ENCODE measurements around the gene TARS3.
"Not testable (repeated sequence)": the region's sequence is repeated elsewhere in the genome, so short reads cannot be mapped to it uniquely, and the experiment has no call there.

Gene TARS3

DNA sequence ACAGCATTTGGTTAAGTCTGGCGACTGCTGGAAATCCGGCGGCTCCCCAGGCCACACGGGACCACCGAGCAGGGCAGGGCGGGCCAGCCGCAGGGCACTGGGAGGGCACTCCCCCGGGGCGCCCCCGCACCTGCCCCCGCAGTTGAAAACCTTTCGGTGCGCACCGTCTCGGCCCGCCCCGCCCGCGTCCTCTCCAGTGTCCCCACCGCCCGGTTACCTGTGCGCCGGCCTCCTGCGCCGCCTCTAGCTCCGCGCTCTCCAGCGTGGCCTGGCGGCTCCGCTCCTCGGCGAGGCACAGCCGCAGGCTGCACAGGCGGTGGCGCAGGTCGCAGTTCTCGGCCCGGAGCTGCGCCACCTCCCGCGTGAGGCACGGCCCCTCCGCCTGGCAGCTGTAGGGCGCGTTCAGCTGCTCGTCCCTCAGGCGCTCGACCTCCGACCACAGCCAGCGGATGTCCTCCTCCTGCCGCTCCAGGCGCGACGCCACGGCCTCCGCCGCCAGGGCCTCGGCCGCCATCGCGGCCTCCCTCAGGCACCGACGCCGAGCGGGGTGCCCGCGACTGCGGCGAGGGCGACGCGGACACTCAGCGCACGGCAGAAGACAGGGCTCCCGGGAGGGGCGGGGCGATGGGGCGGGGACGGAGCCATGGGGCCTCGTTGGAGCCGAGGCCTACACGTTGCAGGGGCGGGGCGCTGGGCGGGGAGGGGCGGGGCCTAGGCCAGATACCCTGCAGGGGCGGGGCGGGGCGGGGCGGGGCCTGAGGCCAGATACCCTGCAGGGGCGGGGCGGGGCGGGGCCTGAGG lies at the start of gene TARS3:
TSS of gene TARS3 (minus strand) at position 600 of the 801 bp plus-strand sequence. CDS start at position 514, 86 bp downstream.
- DNase-seq (ENCODE audit: low read depth in 1 of 2, low spot score in 1 of 2), result peak; percentile 91 to 93

DNA sequence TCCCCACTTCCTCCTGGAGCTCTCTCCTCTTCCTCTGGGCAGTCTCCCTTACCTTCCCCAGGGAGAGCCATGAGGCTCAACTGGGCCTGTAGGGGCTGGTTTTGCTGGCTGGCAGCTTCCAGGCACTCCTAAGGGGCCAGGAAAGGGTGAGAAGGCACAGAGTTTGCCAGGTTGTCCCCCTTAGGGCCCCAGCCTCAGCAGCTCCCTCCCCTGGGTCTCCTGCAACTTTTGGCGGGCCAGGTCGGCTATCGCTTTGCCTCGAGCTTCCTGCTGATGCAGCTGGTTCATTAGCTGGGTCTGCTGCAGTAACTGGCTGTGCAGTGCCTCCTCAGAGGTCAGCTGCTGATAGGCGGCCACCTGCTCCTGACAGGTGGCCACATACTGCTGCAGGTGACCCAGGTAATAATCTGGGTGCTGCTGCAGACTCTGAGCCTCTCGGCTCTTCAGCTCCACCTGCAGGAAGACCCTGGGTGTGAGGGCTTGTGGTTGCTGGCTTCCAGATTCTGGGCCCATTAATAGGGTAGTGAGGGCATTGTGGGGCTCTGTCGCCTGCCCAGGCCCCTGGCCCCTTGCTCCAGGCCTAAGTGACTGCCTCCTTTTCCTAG lies 49.3 kb upstream of the TARS3 start:
- DNase-seq (ENCODE audit: low read depth in 1 of 2, low spot score in 1 of 2), result no peak

- no peak for DNase-seq (ENCODE audit: low read depth in 1 of 2, low spot score in 1 of 2)
Observed at GRCh38 chr15:101772921-101773320, 48.6 kb upstream of the TARS3 start.

- DNase-seq (ENCODE audit: low read depth in 1 of 2, low spot score in 1 of 2), result not testable (repeated sequence)
Observed at GRCh38 chr15:101767083-101767640, 42.9 kb upstream of the TARS3 start.

- no peak for DNase-seq (ENCODE audit: low read depth in 1 of 2, low spot score in 1 of 2)
Observed at GRCh38 chr15:101765772-101766456, 41.6 kb upstream of the TARS3 start.

DNA sequence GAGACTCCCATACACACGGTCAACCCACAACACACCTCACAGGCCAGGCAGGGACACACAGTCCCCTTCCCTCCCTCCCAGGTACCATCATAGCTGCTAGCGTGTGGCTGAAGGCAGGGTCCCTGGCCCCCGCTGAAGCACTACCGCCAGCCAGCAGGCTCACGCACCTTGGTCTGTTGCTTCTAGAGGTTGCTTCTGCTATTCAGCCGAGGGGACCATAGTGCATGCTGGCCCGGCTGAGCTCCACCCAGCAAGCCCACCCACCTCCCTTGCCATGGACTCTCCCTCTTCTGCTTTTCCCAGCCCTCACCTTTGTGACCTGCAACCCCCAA lies 41.0 kb upstream of the TARS3 start:
- not testable (repeated sequence) for DNase-seq (ENCODE audit: low read depth in 1 of 2, low spot score in 1 of 2)

- not testable (repeated sequence) for DNase-seq (ENCODE audit: low read depth in 1 of 2, low spot score in 1 of 2)
Observed at GRCh38 chr15:101764669-101765339, 40.5 kb upstream of the TARS3 start.

DNA sequence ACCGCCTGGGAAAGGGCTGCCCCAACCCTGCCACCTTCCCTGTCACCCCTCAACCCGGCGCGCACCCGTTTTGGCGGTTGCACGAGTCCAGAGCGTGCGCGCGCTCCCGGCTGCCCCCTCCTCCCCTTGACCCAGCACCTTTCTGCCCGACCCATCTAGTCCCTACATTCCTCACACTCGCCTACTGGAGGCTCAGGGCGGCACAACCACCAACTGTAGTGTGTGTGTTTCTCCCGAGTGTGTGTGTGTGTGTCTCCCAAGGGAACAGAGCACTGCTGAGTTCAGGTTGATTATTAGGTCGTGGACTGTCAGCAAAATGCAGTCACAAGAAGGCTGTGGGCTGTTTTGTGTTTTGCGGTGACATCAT lies 22.4 kb upstream of the TARS3 start:
- DNase-seq (ENCODE audit: low read depth in 1 of 2, low spot score in 1 of 2), result not testable (repeated sequence)

DNA sequence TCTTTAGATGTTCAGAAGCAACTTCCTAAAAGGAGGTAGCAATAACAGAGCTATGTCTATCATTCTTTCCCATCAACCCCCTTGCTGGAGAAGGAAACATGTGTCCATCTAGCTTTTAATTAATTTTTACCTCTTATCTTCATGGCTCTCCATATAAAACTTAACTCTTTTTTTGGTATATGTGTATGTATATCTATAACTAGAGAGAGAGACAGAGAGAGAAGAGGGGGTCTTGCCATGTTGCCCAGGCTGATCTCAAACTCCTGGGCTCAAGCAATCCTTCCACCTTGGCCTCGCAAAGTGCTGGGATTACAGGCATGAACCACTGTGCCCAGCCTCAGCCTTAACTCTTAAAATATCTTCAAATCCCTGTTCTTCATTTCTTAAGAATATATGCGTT lies 10.6 kb upstream of the TARS3 start:
- DNase-seq (ENCODE audit: low read depth in 1 of 2, low spot score in 1 of 2), result not testable (repeated sequence)

- DNase-seq (ENCODE audit: low read depth in 1 of 2, low spot score in 1 of 2), result no peak
Observed at GRCh38 chr15:101733545-101733944, 9.3 kb upstream of the TARS3 start.

DNA sequence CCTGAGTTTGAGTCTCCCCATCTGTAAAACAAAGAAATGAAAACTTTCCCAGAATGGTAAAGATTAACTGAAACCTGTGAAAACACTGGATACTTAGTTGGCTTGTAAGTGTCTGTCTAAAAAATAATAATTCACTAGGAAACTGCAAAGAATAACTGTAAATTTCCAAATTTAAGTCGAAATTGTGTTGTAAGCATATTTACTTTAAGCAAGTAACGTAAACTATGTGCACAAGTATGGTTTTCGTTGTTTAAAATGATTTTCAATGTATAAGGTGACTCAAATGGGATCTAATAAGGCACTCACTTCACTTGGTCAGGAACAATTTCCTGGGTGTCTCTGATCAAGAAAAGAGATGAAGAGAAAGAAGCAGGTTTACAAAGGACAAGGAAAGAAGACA lies 8.5 kb upstream of the TARS3 start:
- DNase-seq (ENCODE audit: low read depth in 1 of 2, low spot score in 1 of 2), result no peak

GRCh38 chr15:101731746-101732145 lies 7.5 kb upstream of the TARS3 start:
- DNase-seq (ENCODE audit: low read depth in 1 of 2, low spot score in 1 of 2), result no peak

DNA sequence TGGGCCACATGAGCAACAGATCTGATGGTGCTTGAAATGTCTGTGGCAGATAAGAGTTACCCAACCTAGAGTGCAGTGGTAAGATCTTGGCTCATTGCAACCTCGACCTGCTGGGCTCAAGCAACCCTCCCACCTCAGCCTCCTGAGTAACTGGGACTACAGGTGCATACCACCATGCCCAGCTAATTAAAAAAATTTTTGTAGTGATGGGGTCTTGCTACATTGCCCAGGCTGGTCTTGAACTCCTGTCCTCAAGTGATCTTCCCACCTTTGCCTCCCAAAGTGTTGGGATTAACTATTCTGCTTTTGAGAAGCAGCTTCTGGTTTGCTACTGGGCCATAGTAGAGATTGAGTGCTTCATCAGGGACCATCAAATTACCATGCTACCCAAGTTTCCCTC lies 2.9 kb upstream of the TARS3 start:
- DNase-seq (ENCODE audit: low read depth in 1 of 2, low spot score in 1 of 2), result no peak

GRCh38 chr15:101725073-101725472 lies 800 bp upstream of the TARS3 start:
- no peak for DNase-seq (ENCODE audit: low read depth in 1 of 2, low spot score in 1 of 2)

DNA sequence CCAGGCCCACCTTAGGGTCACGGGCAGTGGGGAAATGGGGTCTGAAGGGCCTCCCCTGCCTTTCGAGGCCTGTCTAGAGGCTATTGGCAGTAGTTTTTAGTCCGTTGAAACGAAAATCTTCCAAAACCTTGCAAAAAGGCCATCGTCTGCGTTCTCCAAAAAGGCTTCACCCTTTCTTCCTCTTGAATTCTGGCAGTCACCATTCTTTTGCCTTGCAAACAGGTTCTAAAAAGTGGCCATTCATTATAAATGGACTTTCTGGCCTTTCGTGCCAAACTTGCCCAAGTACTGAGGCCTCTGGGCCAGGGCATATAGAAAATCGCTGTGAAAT lies 367 bp upstream of the TARS3 start:
- DNase-seq (ENCODE audit: low read depth in 1 of 2, low spot score in 1 of 2), result no peak

DNA sequence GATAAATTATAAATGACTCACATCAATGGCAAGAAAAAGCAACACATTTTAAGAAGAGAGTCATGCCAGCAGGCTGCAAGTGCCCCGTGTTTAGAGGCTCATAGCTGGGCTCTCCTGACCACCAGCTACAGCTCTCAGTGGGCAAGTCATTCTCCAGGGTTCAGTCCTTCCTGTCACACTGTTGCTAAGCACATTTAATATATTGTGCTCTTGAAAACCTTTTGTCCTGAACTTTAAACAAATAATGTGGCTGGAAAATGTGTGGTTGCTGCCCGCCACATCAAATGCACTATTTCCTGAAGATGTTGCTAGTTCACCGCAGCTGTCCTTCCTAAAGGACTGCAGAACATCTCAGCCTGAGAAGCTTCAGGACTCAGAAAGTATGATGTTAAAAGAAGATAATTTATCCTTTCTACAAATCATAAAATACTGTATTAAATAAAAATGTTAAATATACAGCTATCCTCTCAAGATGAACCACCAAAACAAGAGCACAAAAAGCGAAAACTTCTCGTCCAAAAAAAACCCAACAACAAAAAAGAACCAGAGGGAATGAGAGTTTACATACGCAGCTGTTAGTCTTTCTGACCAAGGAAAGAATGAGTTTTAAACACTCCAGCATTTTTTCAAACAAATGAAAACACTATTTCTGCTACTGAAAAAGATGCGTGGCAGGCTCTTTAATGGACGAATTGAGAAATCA lies 951 bp downstream of the TARS3 start:
- DNase-seq (ENCODE audit: low read depth in 1 of 2, low spot score in 1 of 2), result peak in 1 of 2 donors; percentile 14

DNA sequence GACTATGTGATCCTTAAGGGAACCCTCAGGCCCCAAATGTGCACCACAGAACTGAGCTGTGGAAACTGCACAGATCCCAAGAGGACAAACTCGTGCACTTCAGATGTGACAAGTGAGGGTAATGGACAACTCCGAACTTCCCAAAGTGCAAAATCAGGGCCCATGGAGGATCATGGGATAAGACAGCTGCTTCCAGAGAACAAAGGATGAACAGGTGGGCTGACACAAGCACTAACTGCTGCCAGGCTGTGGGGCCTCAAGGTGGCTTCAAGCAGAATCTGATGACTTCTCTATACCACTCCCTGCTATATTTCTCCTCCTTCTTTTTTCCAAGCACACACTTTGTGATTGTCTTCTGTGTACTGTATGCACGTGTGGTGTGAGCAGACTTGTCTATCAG lies 5.4 kb downstream of the TARS3 start:
- no peak for DNase-seq (ENCODE audit: low read depth in 1 of 2, low spot score in 1 of 2)

DNA sequence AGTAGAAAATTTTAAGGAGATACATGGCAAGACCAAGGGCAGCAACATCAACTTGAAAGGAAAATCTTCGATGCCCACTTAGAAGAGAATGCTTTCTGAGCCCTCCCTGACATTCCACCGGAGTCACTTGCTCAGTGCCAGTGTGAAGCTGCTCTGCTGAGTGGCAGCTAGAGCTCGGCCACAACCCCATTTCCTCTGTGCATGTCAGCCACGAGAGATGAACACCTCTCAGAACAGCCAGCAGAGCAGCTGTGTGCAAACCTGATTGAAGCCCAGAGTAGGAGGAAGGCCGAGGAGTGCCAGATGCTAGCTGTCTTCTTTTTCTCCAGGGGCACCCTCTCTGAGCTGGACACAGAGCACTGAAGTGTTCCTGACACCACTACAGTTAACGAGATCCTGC lies 12.2 kb downstream of the TARS3 start:
- DNase-seq (ENCODE audit: low read depth in 1 of 2, low spot score in 1 of 2), result no peak

DNA sequence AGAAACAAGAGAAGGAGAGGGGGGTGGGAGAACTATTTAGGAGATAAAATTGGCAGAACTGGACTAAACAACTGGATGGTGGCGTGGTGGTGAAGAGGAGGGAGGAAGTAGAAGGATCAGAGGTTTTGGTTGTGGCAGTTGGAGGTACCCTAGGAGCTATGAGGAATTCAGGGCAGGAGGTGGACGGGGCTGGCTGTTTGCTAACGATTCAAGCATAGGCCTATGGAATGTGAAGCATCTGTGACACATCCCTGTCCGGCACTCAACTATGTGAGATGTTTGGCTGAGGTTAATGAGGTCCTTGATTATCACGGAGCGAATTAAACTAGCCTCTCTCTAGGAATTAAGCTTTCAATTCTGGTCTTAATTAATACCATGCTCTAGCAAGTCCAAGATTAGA lies 13.5 kb downstream of the TARS3 start:
- no peak for DNase-seq (ENCODE audit: low read depth in 1 of 2, low spot score in 1 of 2)

- no peak for DNase-seq (ENCODE audit: low read depth in 1 of 2, low spot score in 1 of 2)
Observed at GRCh38 chr15:101709466-101709865, 14.8 kb downstream of the TARS3 start.

DNA sequence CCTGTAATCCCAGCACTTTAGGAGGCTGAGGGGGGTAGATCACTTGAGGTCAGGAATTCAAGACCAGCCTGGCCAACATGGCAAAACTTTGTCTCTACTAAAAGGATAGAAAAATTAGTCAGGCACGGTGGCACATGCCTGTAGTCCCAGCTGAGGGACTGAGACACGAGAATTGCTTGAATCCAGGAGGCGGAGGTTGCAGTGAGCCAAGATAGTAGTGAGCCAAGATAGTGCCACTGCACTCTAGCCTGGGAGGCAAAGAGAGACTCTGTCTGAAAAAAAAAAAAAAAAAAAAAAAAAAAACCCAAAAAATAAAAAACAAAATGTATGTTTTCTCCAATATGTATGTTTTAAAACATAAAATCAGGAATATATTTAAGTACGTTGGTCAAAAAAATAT lies 16.3 kb downstream of the TARS3 start:
- DNase-seq (ENCODE audit: low read depth in 1 of 2, low spot score in 1 of 2), result no peak
